GM18909 (cell line): ENCODE results near the gene E2F3.

Experiments
- ATAC-seq: cut with Tn5 transposase; IDR thresholded peaks from one replicate; pipeline ENCODE4 v1.9.1; 2021; ENCODE audit warnings: mild to moderate bottlenecking; ENCODE audit not compliant: unreplicated experiment, poor library complexity

Gene E2F3

DNA sequence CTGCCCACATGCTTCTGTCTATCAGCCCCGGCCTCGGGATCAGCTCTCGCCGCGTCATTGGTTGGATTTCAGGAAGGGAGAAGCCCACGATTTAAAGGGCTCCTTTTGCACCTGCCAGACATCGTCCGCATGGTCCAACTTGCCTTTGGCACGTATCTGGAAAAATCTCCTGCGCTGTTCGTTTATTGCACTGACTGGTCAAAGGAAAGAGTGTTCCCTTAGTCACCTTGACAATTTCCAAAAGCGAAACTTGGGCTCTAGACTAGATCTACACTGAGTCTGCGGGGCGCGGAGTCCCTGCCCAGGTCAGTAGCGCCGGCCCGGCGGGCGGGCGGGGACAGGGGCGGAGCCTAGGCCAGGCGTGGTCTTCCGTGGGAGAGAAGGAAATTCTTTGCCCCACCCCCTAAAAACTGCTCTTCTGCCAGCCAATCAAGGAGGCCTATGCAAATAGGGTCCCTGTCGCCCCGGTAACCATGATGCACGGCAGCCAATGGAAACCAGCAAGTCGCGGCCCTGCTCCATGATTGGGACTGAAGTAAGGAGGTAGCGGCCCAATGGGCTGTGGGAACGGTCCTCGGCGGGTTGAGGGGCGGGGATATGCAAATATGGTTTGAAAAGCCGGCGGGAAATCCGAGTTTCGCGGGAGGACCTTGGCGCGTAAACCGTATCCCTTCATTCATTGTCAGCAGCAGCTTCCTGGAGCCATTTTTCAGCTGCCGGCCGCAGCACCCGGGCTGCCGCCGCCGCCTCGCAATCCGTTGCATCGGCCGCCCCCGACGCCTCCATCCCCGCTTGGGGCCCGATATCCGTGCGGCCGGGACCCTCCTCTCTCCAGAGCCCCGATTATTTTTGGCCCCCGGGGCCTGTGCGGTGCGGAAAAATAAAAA lies at the start of gene E2F3:
Gene E2F3, plus strand, starts transcription at position 675 of the 887 bp plus-strand sequence. CDS start 354 bp downstream, outside the sequence.
- peak; percentile 90 for ATAC-seq

DNA sequence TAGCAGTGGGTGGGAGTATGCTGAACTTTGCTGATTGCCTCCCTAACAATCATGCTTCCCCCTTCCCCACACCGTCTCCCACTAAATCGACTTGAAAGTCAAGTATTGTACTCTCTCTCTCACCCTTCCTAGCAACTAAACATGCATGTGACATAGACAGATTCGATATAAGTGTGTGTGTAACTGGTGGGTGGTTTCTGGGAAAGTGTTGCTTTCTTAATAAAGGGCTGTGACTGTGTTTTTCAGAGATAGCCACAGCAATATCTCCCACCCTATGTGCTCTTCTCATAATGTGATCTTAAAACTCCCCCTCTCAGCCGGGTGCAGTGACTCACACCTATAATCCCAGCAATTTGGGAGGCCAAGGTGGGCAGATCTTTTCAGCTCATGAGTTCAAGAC lies 49.3 kb upstream of the E2F3 start:
- no peak for ATAC-seq

DNA sequence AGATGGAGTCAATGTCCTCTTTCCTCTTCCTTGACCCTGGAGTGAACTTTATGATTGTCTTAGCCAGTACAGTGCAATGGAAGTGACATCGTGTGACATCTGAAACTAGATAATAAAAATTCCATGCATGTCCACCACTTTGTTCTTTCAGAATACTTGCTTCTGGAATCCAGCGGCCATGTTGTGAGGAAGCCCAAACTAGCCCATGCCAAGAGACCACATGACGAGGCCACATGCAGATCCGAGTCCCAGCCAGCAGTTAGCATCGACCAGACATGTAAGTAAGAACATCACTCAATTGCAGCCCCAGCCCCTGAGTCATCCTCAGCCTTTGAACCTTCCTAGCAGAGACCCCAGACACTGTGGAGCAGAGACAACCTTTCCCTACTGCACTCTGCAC lies 48.5 kb upstream of the E2F3 start:
- ATAC-seq = no peak

DNA sequence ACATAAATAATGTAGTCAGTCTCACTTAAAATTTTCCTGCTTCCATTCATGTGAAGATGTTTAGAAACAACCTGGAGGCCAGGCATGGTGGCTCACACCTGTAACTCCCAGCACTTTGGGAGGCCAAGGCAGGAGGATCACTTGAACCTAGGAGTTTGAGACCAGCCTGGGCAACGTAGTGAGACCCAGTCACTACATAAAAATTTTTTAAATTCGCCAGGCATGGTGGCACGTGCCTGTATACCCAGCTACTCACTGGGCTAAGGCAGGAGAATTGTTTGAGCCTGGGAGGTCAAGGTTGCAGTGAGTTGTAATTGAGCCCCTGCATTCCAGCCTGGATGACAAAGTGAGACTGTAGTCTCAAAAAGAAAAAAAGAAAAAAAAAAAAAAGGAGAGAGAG lies 47.3 kb upstream of the E2F3 start:
- no peak for ATAC-seq

GRCh38 chr6:20360471-20361119 lies 41.1 kb upstream of the E2F3 start:
- ATAC-seq = no peak

DNA sequence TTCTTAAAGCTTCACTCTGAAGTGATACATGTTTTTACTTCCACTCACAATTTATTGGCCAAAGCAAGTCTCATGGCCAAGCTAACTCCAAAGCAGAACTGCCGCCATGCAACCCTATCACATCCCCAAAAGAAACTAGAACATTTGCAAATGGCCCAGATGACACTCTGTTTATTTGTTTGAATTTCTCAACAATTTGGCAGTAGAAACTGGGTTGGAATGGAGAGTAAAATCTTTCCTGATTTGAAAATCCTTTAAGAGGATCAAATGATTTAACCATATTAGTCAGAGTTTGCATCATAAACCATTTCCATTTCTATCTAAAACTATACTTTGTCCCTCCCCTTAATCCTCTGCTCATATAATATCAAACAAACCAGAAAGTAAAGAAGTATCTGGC lies 39.1 kb upstream of the E2F3 start:
- no peak for ATAC-seq

DNA sequence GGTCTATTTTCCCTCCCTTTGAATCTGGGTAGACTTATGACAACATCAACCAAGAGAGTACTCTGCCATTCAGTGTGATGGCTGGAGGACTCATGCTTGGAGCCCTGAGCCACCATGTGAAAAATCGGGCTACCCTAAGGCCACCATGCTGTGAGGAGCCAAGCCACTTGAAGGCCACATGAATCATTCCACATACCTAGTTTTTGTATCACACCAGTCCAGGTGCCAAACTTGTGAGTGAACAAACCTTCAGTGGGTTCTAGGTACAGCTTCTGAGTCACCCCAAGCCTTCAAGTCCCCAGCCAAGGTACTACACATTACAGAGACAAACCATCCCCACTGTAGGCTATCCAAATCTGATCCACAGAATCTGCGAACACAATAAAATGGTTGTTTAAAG lies 37.4 kb upstream of the E2F3 start:
- ATAC-seq = no peak

DNA sequence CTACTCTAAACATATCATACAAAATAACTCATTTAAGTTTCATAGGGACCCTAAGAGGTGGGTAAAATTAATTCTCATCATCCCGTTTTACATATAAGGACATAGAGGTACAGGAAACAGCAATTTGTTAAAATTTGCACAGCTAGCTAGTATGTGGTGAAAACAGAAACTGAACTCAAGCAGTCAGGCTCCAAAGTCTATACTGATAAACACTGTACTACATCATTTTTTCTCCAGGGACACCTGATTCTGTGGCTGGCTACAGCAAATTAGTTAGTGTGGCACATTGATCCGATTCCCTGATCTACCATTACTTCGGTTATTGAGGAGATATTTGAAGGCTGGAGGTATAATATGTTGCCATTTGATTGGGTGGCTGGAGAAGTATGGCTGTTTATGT lies 36.2 kb upstream of the E2F3 start:
- peak; percentile 82 for ATAC-seq

DNA sequence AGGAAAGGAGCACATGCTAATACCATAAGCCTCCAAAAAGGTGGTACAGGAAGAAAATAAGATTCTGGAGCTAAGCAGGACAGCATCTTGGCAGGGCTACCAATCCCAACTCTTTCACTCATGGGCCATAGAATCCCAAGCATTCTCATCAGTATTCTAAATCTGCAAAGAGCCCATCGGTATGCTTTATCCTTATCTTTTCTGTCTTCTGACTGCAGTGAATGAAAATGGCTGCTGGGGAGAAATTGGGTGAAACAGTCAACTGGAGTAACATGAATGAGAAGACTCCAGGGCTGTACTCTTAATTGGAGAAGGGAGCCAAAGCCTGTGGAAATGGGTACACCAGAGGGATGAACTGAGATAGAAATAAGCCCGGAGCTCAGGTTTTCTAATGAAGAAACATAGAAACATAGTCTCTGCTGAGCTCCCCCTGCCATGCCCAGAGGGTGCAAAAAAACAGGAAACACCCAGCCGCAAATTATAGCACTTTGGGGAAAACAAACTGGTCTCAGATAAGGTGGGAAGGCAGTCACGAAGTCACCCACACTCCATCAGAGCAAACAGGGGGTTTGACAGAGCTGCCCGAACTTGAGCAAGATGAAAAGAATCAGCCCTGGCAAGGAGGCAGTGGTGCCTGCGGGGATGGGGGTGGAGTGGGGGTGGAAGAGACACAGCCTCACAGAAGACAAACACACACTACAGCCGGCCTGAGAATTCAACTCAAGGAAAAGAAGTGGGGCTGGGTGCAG lies 35.4 kb upstream of the E2F3 start:
- ATAC-seq = no peak

- ATAC-seq = no peak
These were observed 33.8 kb upstream of the E2F3 start for GRCh38 chr6:20367743-20368485.

DNA sequence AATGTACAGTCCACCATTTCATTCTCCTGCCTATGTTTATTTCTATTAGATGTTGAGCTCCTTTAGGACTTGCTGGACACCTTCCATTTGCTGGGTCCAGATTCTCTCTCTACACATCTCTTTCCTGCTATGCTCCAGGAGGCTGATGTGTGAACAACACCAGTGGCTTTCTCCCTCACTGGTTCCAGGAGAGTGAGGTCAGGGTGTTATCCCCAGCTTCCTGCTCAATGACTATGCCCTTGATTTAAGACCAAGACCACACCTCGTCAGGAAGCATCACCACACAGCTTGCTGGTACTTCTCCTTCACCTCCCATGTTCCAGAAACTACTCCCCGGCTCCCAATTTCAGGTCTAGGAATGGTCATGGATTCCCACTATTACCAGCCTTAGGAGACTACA lies 31.3 kb upstream of the E2F3 start:
- no peak for ATAC-seq

- no peak for ATAC-seq
These were observed 30.9 kb upstream of the E2F3 start for GRCh38 chr6:20370801-20371200.

GRCh38 chr6:20375436-20375835 lies 26.2 kb upstream of the E2F3 start:
- no peak for ATAC-seq

- no peak for ATAC-seq
These were observed 23.9 kb upstream of the E2F3 start for GRCh38 chr6:20377623-20378265.

GRCh38 chr6:20379231-20379630 lies 22.4 kb upstream of the E2F3 start:
- no peak for ATAC-seq

DNA sequence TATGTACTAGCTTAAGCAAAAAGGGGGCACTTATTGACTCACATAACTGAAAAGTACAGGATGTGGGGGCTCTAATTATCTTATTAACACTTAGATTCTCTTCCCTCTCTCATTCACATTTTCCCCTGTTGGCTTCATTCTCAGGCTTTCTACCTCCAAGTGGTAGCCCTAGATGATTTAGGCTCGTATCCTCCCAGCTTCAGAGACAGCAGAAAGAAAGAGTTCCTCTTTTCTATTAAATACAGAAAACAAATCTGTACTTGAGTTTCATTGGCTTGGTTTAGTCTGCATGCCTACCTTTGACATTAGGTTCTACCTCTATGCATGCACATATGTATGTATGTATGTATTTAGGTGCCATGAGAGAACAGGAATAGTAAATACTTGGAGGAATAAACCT lies 15.5 kb upstream of the E2F3 start:
- no peak for ATAC-seq

GRCh38 chr6:20389066-20389465 lies 12.6 kb upstream of the E2F3 start:
- ATAC-seq = no peak

- ATAC-seq = no peak
These were observed 8.4 kb upstream of the E2F3 start for GRCh38 chr6:20393297-20393696.

- ATAC-seq = no peak
These were observed 2.2 kb upstream of the E2F3 start for GRCh38 chr6:20399518-20399917.
